ENCODE measurements around the gene TARDBP.
"Not testable (repeated sequence)": the region's sequence is repeated elsewhere in the genome, so short reads cannot be mapped to it uniquely, and the experiment has no call there.

The TARDBP gene

DNA sequence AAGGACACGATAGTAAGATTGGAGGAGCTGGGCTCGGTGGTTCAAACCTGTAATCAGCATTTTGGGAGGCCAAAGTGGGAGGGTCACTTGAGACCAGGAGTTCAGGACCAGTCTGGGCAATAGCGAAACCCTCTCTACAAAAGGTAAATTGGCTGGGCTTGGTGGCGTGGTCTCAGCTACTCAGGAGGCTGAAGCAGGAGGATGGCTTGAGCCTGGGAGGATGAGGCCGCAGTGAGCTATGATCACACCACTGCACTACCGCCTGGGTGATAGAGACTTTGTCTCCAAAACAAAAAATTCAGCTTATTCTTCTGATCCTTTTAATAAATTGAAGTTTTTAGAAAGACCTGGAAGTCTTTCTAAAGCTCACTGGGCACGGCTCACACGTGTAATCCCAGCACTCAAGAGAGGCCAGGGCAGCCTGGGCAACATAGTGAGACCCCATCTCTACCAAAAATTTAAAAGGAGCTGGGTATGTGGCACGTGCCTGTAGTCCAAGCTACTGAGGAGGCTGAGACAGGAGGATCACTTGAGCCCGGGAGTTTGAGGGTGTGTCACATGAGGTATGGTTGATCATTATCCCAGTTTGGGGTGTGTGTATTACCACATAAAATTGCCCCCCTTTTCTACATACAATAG is 19.3 kb downstream of the TARDBP start:
- TF ChIP-seq, protein P1, sequence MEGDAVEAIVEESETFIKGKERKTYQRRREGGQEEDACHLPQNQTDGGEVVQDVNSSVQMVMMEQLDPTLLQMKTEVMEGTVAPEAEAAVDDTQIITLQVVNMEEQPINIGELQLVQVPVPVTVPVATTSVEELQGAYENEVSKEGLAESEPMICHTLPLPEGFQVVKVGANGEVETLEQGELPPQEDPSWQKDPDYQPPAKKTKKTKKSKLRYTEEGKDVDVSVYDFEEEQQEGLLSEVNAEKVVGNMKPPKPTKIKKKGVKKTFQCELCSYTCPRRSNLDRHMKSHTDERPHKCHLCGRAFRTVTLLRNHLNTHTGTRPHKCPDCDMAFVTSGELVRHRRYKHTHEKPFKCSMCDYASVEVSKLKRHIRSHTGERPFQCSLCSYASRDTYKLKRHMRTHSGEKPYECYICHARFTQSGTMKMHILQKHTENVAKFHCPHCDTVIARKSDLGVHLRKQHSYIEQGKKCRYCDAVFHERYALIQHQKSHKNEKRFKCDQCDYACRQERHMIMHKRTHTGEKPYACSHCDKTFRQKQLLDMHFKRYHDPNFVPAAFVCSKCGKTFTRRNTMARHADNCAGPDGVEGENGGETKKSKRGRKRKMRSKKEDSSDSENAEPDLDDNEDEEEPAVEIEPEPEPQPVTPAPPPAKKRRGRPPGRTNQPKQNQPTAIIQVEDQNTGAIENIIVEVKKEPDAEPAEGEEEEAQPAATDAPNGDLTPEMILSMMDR (IDR thresholded peaks at IDR 0.05; ENCODE audit: insufficient read depth, missing control alignments), result no peak
- DNase-seq (ENCODE audit: insufficient read length, low spot score) (no peak), FAIRE-seq (no peak)

DNA sequence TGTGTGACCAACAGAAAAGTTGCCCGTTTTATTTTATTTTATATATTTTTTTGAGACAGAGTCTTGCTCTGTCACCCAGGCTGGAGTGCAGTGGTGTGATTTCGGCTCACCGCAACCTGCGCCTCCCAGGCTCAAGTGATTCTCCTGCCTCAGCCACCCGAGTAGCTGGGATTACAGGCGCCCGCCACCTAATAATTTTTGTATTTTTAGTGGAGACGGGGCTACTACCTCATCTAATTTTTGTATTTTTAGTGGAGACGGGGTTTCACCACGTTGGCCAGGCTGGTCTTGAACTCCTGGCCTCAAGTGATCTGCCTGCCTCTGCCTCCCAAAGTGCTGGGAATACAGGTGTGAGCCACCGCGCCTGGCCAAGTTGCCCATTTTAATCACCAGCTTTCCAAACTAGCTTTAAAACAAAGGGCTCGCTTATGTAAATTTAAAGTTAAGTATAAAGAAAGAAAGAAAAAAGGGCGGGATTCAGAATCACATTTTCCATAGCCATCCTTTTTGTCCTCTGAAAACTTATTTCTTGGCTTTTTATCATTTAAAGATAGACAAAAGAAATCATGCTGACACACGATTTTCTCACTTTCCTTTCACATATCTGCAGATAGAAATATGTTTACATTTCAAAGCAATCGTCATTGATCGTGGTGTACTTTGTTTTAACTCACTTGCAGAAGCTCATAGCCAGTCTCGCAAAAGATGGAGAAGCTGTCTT is 24.7 kb downstream of the TARDBP start:
- DNase-seq (ENCODE audit: insufficient read length, low spot score); FAIRE-seq: not testable (repeated sequence)

DNA sequence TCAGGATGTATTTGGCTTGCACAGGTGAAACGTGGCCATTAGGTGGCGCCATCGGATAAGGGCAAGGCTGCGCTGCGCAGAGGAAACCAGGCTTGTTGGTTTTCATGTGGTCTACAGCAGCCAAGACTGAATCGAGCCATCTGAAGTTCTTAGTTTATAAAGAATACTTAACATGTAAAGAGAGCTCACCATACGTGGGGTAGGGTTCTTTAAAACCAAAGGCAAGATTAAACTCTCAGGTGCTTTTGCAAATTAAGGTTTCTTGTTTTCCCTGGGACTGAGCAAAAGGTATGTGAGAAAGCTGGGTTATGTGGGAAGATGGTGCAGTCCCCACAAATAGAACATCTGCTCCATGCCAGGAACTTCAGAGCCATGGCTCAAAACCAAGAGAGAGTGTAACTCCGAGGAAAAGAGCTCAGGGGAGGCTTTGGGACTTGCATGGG is 25.3 kb downstream of the TARDBP start:
- peak; percentile 54 for DNase-seq (ENCODE audit: insufficient read length, low spot score)
- TF ChIP-seq, protein P1 (IDR thresholded peaks at IDR 0.05; ENCODE audit: insufficient read depth, missing control alignments), result peak; percentile 99
- no peak for FAIRE-seq

DNA sequence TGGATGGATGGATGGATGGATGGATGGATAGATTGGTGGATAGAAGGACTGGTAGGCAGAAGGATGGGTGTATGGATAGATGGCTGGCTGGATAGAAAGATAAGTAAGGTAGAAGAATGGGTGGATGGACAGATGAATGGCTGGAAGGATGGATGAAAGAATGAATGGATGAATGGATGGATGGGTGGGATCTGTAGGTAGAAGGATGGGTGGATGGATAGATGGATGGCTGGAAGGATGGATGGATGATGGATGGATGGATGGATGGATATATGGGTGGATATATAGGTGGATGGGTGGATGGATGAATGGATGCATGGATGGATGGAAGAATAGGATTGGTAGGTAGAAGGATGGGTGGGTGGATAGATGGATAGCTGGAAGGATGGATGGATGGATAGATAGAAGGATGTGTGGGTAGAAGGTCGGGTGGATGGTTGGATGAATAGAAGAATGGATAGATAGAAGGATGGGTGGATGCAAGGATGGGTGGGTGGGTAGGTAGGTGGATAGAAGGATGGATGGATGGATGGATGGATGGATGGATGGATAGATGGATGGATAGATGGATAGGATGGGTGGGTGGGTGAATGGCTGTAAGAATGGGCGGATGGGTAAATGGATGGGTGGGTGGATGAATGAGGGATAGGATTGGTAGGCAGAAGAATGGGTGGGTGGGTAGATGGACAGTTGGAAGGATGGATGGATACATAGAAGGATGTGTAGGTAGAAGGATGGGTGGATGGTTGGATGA is 27.1 kb downstream of the TARDBP start:
- TF ChIP-seq, protein P1 (IDR thresholded peaks at IDR 0.05; ENCODE audit: insufficient read depth, missing control alignments), result no peak
- DNase-seq (ENCODE audit: insufficient read length, low spot score) (no peak), FAIRE-seq (no peak)

DNA sequence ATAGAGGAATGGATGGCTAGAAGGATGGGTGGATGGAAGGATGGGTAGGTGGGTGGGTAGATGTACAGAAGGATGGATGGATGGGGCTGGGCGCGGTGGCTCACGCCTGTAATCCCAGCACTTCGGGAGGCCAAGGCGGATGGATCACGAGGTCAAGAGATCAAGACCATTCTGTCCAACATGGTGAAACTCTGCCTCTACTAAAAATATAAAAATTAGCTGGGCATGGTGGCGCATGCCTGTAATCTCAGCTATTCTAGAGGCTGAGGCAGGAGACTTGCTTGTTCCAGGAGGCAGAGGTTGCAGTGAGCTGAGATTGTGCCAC is 27.6 kb downstream of the TARDBP start:
- FAIRE-seq, result not testable (repeated sequence)

DNA sequence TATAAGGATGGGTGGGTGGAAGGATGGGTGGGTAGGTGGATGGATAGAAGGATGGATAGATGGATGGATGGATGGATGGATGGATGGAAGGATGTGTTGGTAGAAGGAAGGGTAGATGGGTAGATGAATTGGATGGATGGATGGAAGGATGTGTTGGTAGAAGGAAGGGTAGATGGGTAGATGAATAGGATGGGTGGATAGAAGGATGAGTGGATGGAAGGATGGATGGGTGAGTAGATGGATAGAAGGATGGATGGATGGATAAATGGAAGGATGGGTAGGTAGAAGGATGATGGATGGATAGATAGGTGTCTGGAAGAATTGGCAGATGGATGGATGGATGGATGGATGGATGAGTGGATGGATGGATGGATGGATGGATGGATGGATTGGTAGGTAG is 28.6 kb downstream of the TARDBP start:
- TF ChIP-seq, protein P1 (IDR thresholded peaks at IDR 0.05; ENCODE audit: insufficient read depth, missing control alignments), result no peak
- FAIRE-seq, result no peak
- DNase-seq (ENCODE audit: insufficient read length, low spot score), result no peak

More for the DNA sequence above, 27.6 kb downstream of the TARDBP start:
- DNase-seq (ENCODE audit: insufficient read length, low spot score), result not testable (repeated sequence)

DNA sequence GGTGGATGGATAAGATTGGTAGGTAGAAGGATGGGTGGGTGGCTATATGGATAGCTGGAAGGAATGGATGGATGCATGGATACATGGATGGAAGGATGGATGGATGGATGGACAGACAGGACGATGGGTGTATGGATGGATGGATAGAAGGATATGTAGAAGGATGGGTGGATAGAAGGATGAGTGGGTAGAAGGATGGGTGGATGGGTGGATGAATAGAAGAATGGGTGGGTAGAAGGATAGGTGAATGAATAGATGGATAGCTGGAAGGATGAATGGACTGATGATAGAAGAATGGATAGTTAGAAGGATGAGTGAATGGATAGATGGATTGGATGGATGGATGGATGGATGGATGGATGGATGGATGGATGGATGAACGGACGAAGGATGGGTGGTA is 29.6 kb downstream of the TARDBP start:
- TF ChIP-seq, protein P1 (IDR thresholded peaks at IDR 0.05; ENCODE audit: insufficient read depth, missing control alignments), result no peak
- no peak for DNase-seq (ENCODE audit: insufficient read length, low spot score)
- FAIRE-seq, result no peak

All from D721Med (cell line).